Activated CD8-positive, alpha-beta memory T cell treated with anti-CD3 and anti-CD28 coated beads for 24 hours (primary cell): ENCODE results near the gene UTP15.

Experiments used
- DNase-seq: peaks from one replicate; pipeline ENCODE4 v3.0.0-alpha.2; 2020

Gene UTP15, protein sequence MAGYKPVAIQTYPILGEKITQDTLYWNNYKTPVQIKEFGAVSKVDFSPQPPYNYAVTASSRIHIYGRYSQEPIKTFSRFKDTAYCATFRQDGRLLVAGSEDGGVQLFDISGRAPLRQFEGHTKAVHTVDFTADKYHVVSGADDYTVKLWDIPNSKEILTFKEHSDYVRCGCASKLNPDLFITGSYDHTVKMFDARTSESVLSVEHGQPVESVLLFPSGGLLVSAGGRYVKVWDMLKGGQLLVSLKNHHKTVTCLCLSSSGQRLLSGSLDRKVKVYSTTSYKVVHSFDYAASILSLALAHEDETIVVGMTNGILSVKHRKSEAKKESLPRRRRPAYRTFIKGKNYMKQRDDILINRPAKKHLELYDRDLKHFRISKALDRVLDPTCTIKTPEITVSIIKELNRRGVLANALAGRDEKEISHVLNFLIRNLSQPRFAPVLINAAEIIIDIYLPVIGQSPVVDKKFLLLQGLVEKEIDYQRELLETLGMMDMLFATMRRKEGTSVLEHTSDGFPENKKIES

DNA sequence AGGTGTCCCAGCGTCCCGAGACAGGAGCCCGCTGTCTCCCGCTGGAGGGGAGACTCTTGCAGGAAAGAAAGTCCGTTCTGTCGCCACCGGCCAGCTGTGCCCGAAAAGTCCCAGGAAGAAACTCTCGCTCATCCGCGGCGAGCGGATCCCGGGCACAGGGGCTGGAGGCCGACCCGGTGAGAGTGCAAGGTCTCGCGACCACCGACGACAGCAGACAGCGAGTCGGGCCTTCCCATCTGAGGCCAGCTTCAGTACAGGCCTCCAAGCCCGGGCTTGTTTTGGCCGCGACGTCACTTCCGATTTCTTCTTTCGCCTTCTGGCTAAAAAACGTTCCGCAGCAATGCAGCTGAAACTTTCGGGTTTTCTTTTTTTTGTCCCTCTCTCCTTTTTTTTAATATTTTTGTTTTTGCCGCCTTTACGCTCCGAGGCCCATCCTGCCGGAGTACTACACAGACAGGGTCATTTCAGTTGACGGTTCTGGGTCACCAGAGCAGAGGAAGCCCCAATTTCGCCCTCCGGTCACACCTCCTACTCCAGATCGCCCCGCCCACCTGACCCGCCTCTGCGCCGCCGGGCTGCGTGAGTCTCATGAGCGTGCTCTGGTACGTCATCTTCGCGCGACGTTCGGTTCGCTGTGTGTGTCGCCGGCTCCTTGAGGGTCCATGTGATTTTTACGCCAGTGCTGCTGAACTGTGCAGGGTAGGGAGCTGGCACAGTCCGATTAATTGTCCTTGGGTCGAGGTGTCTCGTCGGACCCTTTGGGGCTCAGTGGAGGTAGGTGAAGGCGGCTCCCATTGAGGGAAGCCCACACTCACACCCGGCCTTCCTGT is at the start of gene UTP15, which contains the start of gene ANKRA2:
UTP15 (plus strand) TSS at position 605 of the 830 bp plus-strand sequence. CDS start 1,602 bp downstream, outside the sequence.
ANKRA2 (minus strand) TSS at position 501 of the 830 bp plus-strand sequence. CDS start 2,758 bp downstream, outside the sequence.
- peak; percentile 99 for DNase-seq

DNA sequence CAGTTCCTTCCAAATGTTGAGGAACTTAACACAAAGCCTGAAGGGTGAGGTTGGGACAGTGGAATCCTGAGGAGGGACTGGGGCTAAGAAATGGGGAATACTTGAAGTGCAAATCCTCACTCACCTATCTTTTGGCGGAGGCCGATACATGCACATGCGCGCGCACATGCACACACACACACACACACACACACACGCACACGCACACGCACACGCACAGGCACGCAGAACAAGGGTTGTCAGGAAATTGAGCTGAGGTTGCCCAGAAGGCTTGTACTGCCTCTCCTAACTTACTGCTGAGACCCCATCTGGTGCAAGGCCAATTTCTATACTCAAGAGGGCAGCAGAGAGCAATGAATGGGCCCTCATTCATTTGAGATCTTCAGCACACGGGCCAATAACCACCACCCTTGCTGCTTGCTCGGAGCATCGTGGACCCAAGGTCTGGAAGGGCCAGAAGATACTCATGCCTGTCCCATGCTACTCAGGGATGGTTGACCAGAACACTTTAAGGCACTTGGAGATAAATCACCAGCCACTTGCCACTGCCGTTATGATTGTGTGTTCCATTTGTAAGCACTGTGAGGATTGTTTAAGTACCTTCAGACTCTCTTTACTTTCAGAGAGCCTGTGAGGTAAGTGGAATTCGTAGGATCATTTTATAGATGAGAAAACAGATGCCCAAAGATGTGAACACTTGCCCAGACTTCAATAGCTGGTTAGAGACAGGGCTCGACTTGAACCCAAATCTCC is 45.8 kb upstream of the UTP15 start:
- peak; percentile 79 for DNase-seq

- no peak for DNase-seq
Measured at GRCh38 chr5:73522989-73523388, 42.6 kb upstream of the UTP15 start.

- DNase-seq: no peak
Measured at GRCh38 chr5:73523861-73524260, 41.7 kb upstream of the UTP15 start.

GRCh38 chr5:73525606-73526203 is 39.8 kb upstream of the UTP15 start:
- DNase-seq: no peak

GRCh38 chr5:73528248-73528647 is 37.3 kb upstream of the UTP15 start:
- no peak for DNase-seq

GRCh38 chr5:73529081-73529480 is 36.5 kb upstream of the UTP15 start:
- no peak for DNase-seq

- no peak for DNase-seq
Measured at GRCh38 chr5:73531356-73531755, 34.2 kb upstream of the UTP15 start.

DNA sequence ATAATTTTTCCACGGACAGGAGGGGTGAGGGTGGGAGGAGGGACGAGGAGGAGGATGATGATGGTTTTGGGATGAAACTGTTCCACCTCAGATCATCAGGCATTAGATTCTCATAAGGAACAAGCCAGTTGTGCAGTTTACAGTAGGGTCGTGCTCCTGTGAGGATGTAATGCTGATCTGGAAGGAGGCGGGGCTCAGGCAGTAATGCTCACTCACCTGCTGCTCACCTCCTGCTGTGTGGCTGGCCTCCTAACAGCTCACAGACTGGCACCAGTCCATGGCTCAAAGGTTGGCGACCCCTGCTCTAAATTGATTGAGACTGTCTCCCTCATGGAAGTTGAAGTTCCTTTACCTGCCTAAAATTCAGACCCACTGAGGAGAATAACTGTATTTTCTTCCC is 33.3 kb upstream of the UTP15 start:
- DNase-seq: no peak

GRCh38 chr5:73534011-73534644 is 31.4 kb upstream of the UTP15 start:
- DNase-seq: no peak

GRCh38 chr5:73534971-73535370 is 30.6 kb upstream of the UTP15 start:
- DNase-seq: no peak

DNA sequence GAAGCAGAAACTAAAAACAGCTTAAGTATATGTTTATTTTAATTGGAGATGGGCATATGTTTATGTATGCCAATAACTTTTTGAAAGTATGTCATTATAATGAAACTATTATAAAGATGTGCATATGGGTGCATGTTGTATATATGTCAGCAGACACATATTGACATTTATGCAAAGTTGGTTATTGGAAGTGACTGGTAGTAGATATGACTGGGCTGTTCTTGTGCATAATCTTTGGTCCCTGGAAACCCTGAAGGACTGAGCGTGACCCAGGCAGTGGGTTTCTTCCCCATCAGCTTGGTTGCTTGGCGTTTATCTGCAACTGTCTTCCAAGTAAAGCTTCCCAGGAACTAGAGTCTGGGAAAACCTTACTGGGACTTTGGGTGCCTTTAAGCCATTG is 25.8 kb upstream of the UTP15 start:
- no peak for DNase-seq

- no peak for DNase-seq
Measured at GRCh38 chr5:73540192-73540591, 25.4 kb upstream of the UTP15 start.

DNA sequence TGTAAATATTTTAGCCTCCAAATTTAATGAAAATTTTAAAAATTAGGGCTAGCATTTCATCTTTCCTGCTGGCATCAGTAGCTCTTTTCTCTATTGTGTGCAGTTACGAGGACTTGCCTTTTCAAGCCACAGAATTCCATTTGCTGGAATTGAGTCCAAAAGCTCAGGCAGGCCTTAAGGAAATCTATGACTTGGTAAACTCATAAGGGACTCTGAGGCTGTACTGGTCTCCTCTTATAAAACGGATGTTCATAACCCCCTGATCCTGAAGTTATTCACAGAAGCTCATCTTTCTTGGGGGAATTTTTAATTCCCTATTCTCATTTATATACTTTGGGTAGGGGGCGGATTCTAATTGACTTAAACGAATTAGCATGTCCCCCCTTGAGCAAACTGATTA is 23.5 kb upstream of the UTP15 start:
- DNase-seq: no peak

DNA sequence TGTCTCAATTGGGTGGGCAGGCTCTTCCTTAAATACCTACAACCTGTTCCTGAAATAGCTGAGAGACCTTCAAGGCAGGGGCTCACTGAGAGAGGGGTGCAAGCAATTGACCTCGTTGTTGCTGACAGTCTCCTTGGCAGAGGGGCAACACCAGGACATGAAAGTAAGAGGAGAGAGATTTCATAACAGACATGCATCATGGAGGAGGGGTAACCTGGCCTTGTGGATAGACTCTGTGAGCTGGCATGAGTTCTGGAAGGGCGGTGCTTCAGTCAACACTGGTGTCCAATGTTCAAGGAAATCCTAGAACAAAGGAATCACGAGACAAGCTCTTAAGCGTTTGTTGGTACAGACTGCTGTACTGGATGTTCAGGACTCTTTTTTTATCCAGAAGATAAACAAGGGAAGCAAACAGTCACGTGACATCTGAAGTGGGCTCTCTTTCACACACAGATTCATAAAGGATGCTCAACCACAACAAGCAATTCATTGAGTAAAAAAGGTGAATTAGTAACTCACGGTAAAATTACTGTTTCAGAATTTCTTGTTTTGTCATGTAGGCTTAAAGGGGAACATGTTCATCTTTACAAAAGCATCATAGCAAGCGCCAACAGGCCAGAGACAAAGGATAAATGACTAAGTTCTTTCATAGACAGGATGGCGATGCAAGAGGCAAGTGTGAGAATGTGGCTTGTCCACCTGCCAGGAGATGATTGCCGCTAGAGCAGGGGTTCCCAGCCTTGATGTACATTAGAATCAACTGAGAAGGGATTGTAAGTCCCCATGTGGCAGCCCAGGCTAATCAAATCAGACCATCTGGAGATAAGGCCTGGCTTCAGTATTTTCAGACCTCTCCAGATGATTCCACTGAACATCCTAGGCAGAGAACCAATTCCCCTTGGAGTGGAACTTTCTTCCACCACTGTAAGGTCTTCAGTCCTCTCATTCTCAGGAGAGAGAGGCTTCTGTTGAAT is 20.8 kb upstream of the UTP15 start:
- no peak for DNase-seq

DNA sequence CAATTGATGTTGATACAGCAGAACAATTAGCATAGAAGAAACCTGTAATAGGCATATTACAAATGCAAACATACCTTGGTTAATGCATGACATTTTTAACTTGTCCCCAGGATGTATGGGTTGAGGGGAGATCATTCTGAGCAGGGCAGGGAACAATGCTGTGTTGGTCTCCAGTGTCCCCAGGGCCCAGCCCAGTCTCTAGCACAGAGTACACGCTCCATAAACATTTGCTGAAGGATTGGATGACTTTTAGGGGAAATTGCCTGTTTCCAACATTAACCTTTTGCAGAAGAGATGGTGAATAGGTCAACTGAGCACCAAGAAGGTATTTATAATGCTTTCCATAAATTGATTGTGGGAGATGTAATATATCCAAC is 20.2 kb upstream of the UTP15 start:
- DNase-seq: no peak

DNA sequence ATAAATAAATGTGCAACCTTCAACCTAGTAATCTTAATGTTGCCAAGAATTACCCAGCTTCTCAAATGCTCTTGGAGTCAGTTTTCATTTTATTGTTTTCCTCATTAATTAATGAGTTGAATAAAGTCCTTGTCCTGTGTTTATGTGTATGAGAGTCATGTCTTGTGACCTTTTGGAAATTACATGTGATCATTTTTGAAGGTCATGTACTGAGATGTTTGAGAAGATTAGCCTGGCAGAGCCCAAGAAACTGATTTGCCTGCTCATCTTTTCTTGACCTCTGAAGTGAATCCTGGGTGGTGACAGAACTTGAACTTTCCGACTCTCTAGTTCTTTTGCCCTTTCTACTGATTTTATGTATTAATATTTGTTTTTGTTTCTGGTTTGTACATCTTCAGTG is 15.5 kb upstream of the UTP15 start:
- DNase-seq: no peak

GRCh38 chr5:73552642-73553041 is 12.9 kb upstream of the UTP15 start:
- no peak for DNase-seq

DNA sequence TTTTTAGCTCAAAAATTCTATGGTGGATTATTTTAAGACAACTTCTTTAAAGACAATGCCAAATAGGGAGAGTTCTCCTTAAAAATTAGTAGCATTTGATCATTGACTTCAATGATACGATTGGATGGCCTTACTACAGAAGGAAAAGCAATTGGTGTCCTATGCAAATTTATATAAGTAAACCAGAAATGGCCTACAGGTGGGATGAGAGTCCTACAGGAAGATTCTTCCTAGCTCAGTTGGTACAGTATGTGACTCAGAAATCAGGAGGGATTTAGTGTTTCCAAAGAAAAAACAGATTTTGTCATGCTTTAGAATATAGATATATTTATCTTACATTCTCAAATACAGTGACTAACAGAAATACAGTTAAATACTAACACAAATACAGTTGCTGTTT is 6.6 kb upstream of the UTP15 start:
- DNase-seq: no peak

- no peak for DNase-seq
Measured at GRCh38 chr5:73564018-73564417, 1.5 kb upstream of the UTP15 start.

GRCh38 chr5:73564675-73565074 is 868 bp upstream of the UTP15 start:
- no peak for DNase-seq
